OCI-LY7 (cell line): ENCODE results near the gene IKZF3. TPM values are rescaled to one million over a fixed set of nuclear protein-coding genes. Genes with fewer than 3 reads are reported as not detected.

ENCODE experiments used
- BruUV-seq: library from RNA; stranded (reverse); fragments of 400-500 nt; replicated peaks from 2 replicates; lab custom pipeline; 2021; lab: Mats Ljungman, UMichigan
- CTCF ChIA-PET: fragments of 300-600 bp; sonication (Branson Sonifier 250); formaldehyde crosslinking; loops from one replicate; lab custom pipeline; 2022; ENCODE audit warnings: antibody characterized with exemption; ENCODE audit not compliant: unreplicated experiment; lab: Charles Lee
- POLR2A ChIA-PET: fragments of 300-600 bp; sonication (Branson Sonifier 250); formaldehyde crosslinking; loops from one replicate; lab custom pipeline; 2022; ENCODE audit warnings: antibody characterized with exemption; lab: Charles Lee
- DNase-seq: peaks from one replicate; pipeline ENCODE4 v3.0.0-alpha.2; 2015; ENCODE audit warnings: low spot score
- H2AFZ ChIP-seq: fragments of 200-600 bp; sonication (generic), shearing (Covaris generic); 2 replicates; pipeline ENCODE4 v1.6.1; 2014; ENCODE audit warnings: mild to moderate bottlenecking, antibody characterized with exemption, low read length, moderate library complexity
- H3K27ac ChIP-seq: fragments of 200-600 bp; sonication (generic); 2 replicates; pipeline ENCODE4 v1.5.1; 2014; ENCODE audit warnings: mixed run types, low read depth, mild to moderate bottlenecking, moderate library complexity, low read length, inconsistent platforms; ENCODE audit not compliant: poor library complexity, severe bottlenecking
- H3K36me3 ChIP-seq: fragments of 200-600 bp; sonication (generic); 2 replicates; pipeline ENCODE4 v1.6.1; 2014; ENCODE audit warnings: mild to moderate bottlenecking, antibody characterized with exemption, low read length, moderate library complexity, mixed read lengths; ENCODE audit not compliant: insufficient read depth
- H3K4me1 ChIP-seq: fragments of 200-600 bp; sonication (generic); 2 replicates; pipeline ENCODE4 v1.5.1; 2014; ENCODE audit warnings: mild to moderate bottlenecking, low read length; ENCODE audit not compliant: insufficient read depth, poor library complexity, severe bottlenecking
- H3K4me2 ChIP-seq: fragments of 200-600 bp; sonication (generic); 2 replicates; pipeline ENCODE4 v1.6.1; 2014; ENCODE audit warnings: mild to moderate bottlenecking, low read length
- H3K4me3 ChIP-seq: fragments of 200-600 bp; sonication (generic); 2 replicates; pipeline ENCODE4 v1.5.1; 2014; ENCODE audit warnings: mild to moderate bottlenecking, low read depth, low read length; ENCODE audit not compliant: poor library complexity, severe bottlenecking
- H3K79me2 ChIP-seq: fragments of 200-600 bp; sonication (generic); 2 replicates; pipeline ENCODE4 v1.6.1; 2016; ENCODE audit warnings: low read depth, mild to moderate bottlenecking, low read length, moderate library complexity, mixed read lengths; ENCODE audit not compliant: insufficient read depth
- H3K9me2 ChIP-seq: fragments of 200-600 bp; sonication (generic); 2 replicates; pipeline ENCODE4 v1.6.1; 2016; ENCODE audit warnings: mild to moderate bottlenecking, low read length, mixed read lengths; ENCODE audit not compliant: insufficient read depth
- H3K9me3 ChIP-seq: fragments of 200-600 bp; sonication (generic); 2 replicates; pipeline ENCODE4 v1.6.1; 2014; ENCODE audit warnings: mild to moderate bottlenecking, mixed run types, low read length, mixed read lengths
- H4K20me1 ChIP-seq: fragments of 200-600 bp; sonication (generic); 2 replicates; pipeline ENCODE4 v1.6.1; 2014; ENCODE audit warnings: mild to moderate bottlenecking, antibody characterized with exemption, low read length, moderate library complexity, mixed read lengths; ENCODE audit not compliant: insufficient read depth
- CTCF ChIP-seq: fragments of 200-600 bp; sonication (generic); conservative IDR thresholded peaks from 2 replicates; pipeline ENCODE4 v1.5.1; 2014; ENCODE audit warnings: mild to moderate bottlenecking, antibody characterized with exemption, low read length, moderate library complexity, mixed read lengths
- EZH2phosphoT487 ChIP-seq: fragments of 200-600 bp; sonication (generic); IDR thresholded peaks from 2 replicates; pipeline ENCODE4 v1.6.1; 2018; ENCODE audit warnings: low read depth, borderline replicate concordance, mild to moderate bottlenecking, mixed run types, antibody characterized with exemption, low read length, moderate library complexity, mixed read lengths
- intact Hi-C: fragments of 100-400 bp; cut with micrococcal nuclease; formaldehyde crosslinking; loops from one replicate; pipeline ENCODE4 v1.10.0; 2022; ENCODE audit not compliant: unreplicated experiment
- total RNA-seq, 2 experiments: library from RNA; depleted of rRNA in 1 of 2; stranded (reverse); fragments of >200 nt in 1 of 2; shearing (Covaris generic) in 1 of 2; gene quantifications; 2 replicates each; pipeline ENCODE4 v1.2.3, GENCODE V29; 2014 to 2022

The IKZF3 gene
- total RNA-seq, 2 experiments from 2014 or later: 54.7 to 134 TPM

GRCh38 chr17:39742126-39742855, 121.8 kb downstream of the IKZF3 start:
- no peaks in the 10 kb centered on the region for H3K79me2 ChIP-seq
- H3K4me3 ChIP-seq: no peak overlapping the region
- H2AFZ ChIP-seq: no peak overlapping the region
- TF ChIP-seq CTCF: no peak
- no peak for TF ChIP-seq EZH2phosphoT487
- intact Hi-C loops: no loop called here
- DNase-seq: no peak
- no TSS peak for BruUV-seq
- H3K9me2 ChIP-seq: no peaks in the 10 kb centered on the region
- H3K4me1 ChIP-seq: peaks cover 32% of the 10 kb centered on the region
- no peaks in the 10 kb centered on the region for H4K20me1 ChIP-seq
- ChIA-PET CTCF (no interaction called here), POLR2A (no interaction called here)
- H3K27ac ChIP-seq: no peak overlapping the region
- H3K4me2 ChIP-seq: no peak overlapping the region
- H3K9me3 ChIP-seq: no peaks in the 10 kb centered on the region
- no peaks in the 10 kb centered on the region for H3K36me3 ChIP-seq

- TF ChIP-seq EZH2phosphoT487: no peak
- TF ChIP-seq CTCF: no peak
- H2AFZ ChIP-seq: peak overlapping the region; percentile 87; the same call in 1 of the 2 replicates
- ChIA-PET CTCF (no interaction called here), POLR2A (no interaction called here)
- no peak overlapping the region for H3K4me3 ChIP-seq
- intact Hi-C loops: no loop called here
- H3K9me2 ChIP-seq: no peaks in the 10 kb centered on the region
- H4K20me1 ChIP-seq: no peaks in the 10 kb centered on the region
- no peak overlapping the region; the same call in 1 of the 2 replicates for H3K4me2 ChIP-seq
- peaks cover 32% of the 10 kb centered on the region for H3K4me1 ChIP-seq
- H3K79me2 ChIP-seq: no peaks in the 10 kb centered on the region
- no TSS peak for BruUV-seq
- H3K9me3 ChIP-seq: no peaks in the 10 kb centered on the region
- no peak for DNase-seq
- H3K27ac ChIP-seq: no peak overlapping the region
- H3K36me3 ChIP-seq: no peaks in the 10 kb centered on the region
Measured at GRCh38 chr17:39740357-39741111, 123.6 kb downstream of the IKZF3 start.
